Activated naive CD4-positive, alpha-beta T cell treated with anti-CD3 and anti-CD28 coated beads for 36 hours (primary cell): ENCODE results near the gene OSBP2. TPM values are rescaled to one million over a fixed set of nuclear protein-coding genes. Genes with fewer than 3 reads are reported as not detected.

Experiments
- CTCF ChIA-PET: fragments of 350-600 bp; sonication (Branson Sonifier 250); formaldehyde crosslinking; loops from one replicate; lab custom pipeline; 2021; ENCODE audit warnings: antibody characterized with exemption; lab: Charles Lee
- DNase-seq: peaks from one replicate; pipeline ENCODE4 v3.0.0-alpha.2; 2020
- H3K27ac Mint-ChIP-seq: one replicate; pipeline ENCODE4 v1.8.0; 2021; ENCODE audit warnings: mild to moderate bottlenecking, mixed read lengths
- H3K27me3 Mint-ChIP-seq: one replicate; pipeline ENCODE4 v1.8.0; 2021; ENCODE audit warnings: low read depth, mixed read lengths
- H3K36me3 Mint-ChIP-seq: one replicate; pipeline ENCODE4 v1.8.0; 2021; ENCODE audit warnings: low read depth, mixed read lengths
- H3K4me1 Mint-ChIP-seq: one replicate; pipeline ENCODE4 v1.8.0; 2021; ENCODE audit warnings: low read depth, mixed read lengths
- H3K4me3 Mint-ChIP-seq: one replicate; pipeline ENCODE4 v1.8.0; 2021; ENCODE audit warnings: mild to moderate bottlenecking, moderate library complexity, mixed read lengths
- H3K9me3 Mint-ChIP-seq: one replicate; pipeline ENCODE4 v1.8.0; 2021; ENCODE audit warnings: mixed read lengths
- intact Hi-C: fragments of 100-400 bp; cut with micrococcal nuclease; formaldehyde crosslinking; loops from one replicate; pipeline ENCODE4 v1.15.1; 2023
- total RNA-seq, 2 experiments: library from RNA; stranded (reverse); gene quantifications; one replicate each; pipeline ENCODE4 v1.2.3, GENCODE V29; 2021

The OSBP2 gene
- total RNA-seq, 2 experiments from 2014 or later, result 0.81 to 0.89 TPM

DNA sequence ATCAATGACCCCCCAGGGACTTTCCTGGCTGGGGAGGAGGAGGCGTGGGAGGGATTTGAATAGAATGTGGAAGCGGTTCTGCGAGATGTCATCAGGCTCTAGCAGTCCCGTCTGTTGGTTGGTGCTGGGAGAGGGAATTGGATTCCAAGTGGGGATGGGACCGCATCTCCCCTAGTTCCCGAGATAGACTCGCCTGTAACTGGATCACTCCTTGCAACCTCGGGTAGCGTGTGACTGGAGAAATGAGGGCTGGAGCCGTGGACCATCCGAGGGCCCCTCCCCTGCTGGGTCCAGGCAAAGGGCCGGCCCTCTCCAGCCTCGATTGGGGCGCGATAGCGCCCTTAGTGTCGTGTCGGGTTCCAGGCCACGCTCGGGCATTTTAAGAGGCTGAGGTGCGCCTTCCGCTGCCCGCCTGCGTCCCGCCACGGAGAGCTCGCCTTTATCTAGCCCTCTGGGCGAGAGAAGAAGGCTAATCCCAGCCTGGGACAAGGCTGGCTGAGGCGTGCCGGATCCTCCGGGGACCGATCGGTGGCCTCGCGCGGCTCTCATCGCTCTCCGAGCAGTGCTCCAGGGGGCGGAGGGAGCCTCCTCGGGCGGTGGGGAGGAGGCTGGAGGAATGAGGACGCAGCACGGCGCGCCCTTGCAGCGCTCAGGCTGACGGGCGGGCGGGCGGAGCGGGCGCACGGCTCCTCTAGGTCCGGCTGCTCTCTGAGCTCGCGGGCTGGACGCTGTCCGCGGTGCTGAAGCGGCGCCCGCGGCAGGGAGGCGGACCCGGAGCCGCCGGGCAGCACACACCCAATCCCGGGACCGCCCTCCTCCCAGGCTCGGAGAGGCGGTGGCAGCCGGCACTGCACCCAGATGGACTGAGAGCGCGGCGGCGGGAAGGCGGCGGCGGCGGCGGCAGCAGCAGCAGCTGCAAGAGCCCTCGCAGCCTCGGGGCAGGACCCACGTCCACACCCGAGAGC lies 107.8 kb downstream of the OSBP2 start:
- H3K36me3 Mint-ChIP-seq, result no peaks in the 10 kb centered on the region
- H3K4me3 Mint-ChIP-seq, result no peak overlapping the region
- no peaks in the 10 kb centered on the region for H3K9me3 Mint-ChIP-seq
- DNase-seq, result peak; percentile 76
- intact Hi-C loops, result no loop called here
- CTCF ChIA-PET, result no interaction called here
- H3K4me1 Mint-ChIP-seq, result peaks cover 7% of the 10 kb centered on the region
- no peak overlapping the region for H3K27ac Mint-ChIP-seq
- peaks cover 44% of the 10 kb centered on the region for H3K27me3 Mint-ChIP-seq

DNA sequence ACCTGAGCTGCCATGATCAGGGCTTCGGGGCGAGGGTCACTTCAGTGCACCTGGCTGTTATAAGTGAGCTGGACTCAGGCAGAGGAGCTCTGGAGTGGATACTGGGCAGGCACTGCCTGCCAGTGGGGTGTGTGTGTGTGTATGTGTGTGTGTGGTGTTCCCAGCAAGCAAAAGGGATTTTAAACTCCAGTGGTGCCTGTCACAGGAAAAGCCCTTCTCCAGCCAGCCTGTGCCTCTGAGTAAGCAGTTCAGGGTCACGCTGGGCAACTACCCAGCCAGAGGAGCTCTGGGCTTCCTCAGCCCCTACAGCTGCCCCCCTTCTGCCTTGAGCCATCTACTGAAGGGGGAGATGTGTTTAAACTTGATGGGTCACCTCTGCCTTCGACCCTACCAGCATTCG lies 109.0 kb downstream of the OSBP2 start:
- Mint-ChIP-seq H3K4me1 (peaks cover 7% of the 10 kb centered on the region), H3K9me3 (no peaks in the 10 kb centered on the region), H3K27me3 (peaks cover 41% of the 10 kb centered on the region), H3K4me3 (no peak overlapping the region), H3K36me3 (no peaks in the 10 kb centered on the region), H3K27ac (no peak overlapping the region)
- intact Hi-C loops, result no loop called here
- DNase-seq, result no peak
- CTCF ChIA-PET, result no interaction called here

DNA sequence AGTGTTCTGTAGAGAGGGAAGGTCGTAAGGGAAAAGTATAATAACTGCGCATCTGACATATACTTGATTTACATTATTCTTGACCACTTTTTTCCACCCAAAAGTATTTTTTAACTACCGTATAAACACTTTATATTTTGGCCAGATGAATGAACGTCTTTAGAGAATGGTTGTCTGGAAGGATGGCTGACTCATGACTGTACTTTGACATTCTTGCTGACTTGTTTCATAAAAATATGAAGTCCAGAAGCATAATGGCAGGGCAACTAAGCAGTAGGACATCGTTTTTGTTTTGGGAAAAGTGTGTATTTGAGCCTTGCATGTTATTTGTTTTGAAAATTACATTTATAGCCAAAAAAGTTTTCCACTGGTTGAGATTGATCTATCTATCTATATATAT lies 110.0 kb downstream of the OSBP2 start:
- no peaks in the 10 kb centered on the region for H3K9me3 Mint-ChIP-seq
- H3K4me1 Mint-ChIP-seq, result peaks cover 7% of the 10 kb centered on the region
- CTCF ChIA-PET, result interaction anchor here (0.7 to 0.9 kb wide), 2 partner anchors 9 to 86 kb away, joined by 3 read pairs; no protein-coding TSS in a partner anchor
- no peak overlapping the region for H3K4me3 Mint-ChIP-seq
- DNase-seq, result no peak
- no peaks in the 10 kb centered on the region for H3K36me3 Mint-ChIP-seq
- intact Hi-C loops, result no loop called here
- H3K27me3 Mint-ChIP-seq, result peaks cover 39% of the 10 kb centered on the region
- no peak overlapping the region for H3K27ac Mint-ChIP-seq

DNA sequence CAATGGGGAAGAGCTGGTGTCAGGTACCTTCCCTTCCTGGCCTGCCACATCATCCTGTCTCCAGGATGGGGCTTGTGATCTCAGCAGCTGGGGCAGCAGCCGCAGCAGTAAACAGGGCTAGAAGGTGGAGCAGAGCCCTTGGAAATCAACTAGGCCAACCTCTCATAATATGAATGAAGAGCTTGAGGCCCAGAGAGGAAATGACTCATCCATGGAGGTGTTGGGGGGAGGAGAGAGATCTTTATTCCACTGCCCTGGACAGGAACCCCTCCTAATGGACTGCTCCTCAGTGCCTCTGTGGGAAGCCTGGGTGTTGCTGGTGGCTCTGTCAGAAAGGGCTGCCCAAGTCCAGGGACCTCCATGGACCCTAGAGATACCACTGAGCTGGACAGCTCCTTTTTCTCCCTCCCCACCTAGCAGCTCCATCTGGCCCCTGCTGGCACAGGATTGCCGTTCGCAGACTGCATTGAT lies 111.8 kb downstream of the OSBP2 start:
- Mint-ChIP-seq H3K27me3 (peaks cover 23% of the 10 kb centered on the region), H3K36me3 (no peaks in the 10 kb centered on the region), H3K9me3 (no peaks in the 10 kb centered on the region), H3K4me3 (no peak overlapping the region), H3K4me1 (peaks cover 7% of the 10 kb centered on the region), H3K27ac (no peak overlapping the region)
- CTCF ChIA-PET, result no interaction called here
- no peak for DNase-seq
- intact Hi-C loops, result no loop called here

GRCh38 chr22:30809086-30809485 lies 114.4 kb downstream of the OSBP2 start:
- Mint-ChIP-seq H3K4me3 (no peak overlapping the region), H3K36me3 (no peaks in the 10 kb centered on the region), H3K27ac (no peak overlapping the region), H3K4me1 (no peaks in the 10 kb centered on the region), H3K27me3 (peaks cover 5% of the 10 kb centered on the region), H3K9me3 (no peaks in the 10 kb centered on the region)
- intact Hi-C loops, result no loop called here
- no peak for DNase-seq
- CTCF ChIA-PET, result interaction anchor here (0.6 kb wide), 1 partner anchor 194 kb away, joined by 4 read pairs; no protein-coding TSS in a partner anchor

- no peaks in the 10 kb centered on the region for H3K36me3 Mint-ChIP-seq
- H3K27me3 Mint-ChIP-seq, result no peaks in the 10 kb centered on the region
- intact Hi-C loops, result no loop called here
- H3K4me1 Mint-ChIP-seq, result no peaks in the 10 kb centered on the region
- CTCF ChIA-PET, result interaction anchor here (0.6 kb wide), 1 partner anchor 1211 kb away, joined by 3 read pairs; no protein-coding TSS in a partner anchor
- H3K27ac Mint-ChIP-seq, result no peak overlapping the region
- no peak overlapping the region for H3K4me3 Mint-ChIP-seq
- DNase-seq, result no peak
- H3K9me3 Mint-ChIP-seq, result no peaks in the 10 kb centered on the region
Observed at GRCh38 chr22:30810105-30810504, 115.4 kb downstream of the OSBP2 start.

DNA sequence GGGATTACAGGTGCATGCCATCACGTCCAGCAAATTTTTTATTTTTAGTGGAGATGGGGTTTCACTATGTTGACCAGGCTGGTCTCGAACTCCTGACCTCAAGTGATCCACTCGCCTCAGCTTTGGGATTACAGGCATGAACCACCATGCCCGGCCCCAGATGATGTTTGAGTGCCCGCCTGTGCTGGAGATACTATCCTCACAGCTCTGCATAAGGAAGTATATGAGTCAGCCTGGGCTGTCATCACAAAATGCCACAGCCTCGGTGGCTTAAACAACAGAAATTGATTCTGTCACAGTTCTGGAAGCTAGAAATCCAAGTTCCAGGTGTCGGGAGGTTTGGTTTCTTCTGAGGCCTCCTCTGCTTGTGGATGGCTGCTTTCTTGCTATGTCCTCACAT lies 119.3 kb downstream of the OSBP2 start:
- intact Hi-C loops, result no loop called here
- no peaks in the 10 kb centered on the region for H3K27me3 Mint-ChIP-seq
- no peaks in the 10 kb centered on the region for H3K4me1 Mint-ChIP-seq
- no peaks in the 10 kb centered on the region for H3K9me3 Mint-ChIP-seq
- no peak overlapping the region for H3K4me3 Mint-ChIP-seq
- CTCF ChIA-PET, result interaction anchor here (1.4 kb wide), 1 partner anchor 9 kb away, joined by 3 read pairs; no protein-coding TSS in a partner anchor
- H3K36me3 Mint-ChIP-seq, result no peaks in the 10 kb centered on the region
- no peak overlapping the region for H3K27ac Mint-ChIP-seq
- DNase-seq, result no peak

GRCh38 chr22:30816413-30816812 lies 121.7 kb downstream of the OSBP2 start:
- no peak for DNase-seq
- Mint-ChIP-seq H3K27me3 (peaks cover 10% of the 10 kb centered on the region), H3K36me3 (no peaks in the 10 kb centered on the region), H3K4me1 (no peaks in the 10 kb centered on the region), H3K27ac (no peak overlapping the region), H3K9me3 (no peaks in the 10 kb centered on the region), H3K4me3 (no peak overlapping the region)
- CTCF ChIA-PET, result no interaction called here
- intact Hi-C loops, result no loop called here

GRCh38 chr22:30821381-30821780 lies 126.7 kb downstream of the OSBP2 start:
- H3K27me3 Mint-ChIP-seq, result peaks cover 23% of the 10 kb centered on the region
- H3K4me3 Mint-ChIP-seq, result no peak overlapping the region
- no peaks in the 10 kb centered on the region for H3K36me3 Mint-ChIP-seq
- H3K9me3 Mint-ChIP-seq, result no peaks in the 10 kb centered on the region
- no peak for DNase-seq
- H3K27ac Mint-ChIP-seq, result no peak overlapping the region
- CTCF ChIA-PET, result interaction anchor here (1.1 kb wide), 1 partner anchor 100 kb away, joined by 4 read pairs; no protein-coding TSS in a partner anchor
- peaks cover 3% of the 10 kb centered on the region for H3K4me1 Mint-ChIP-seq
- intact Hi-C loops, result no loop called here

DNA sequence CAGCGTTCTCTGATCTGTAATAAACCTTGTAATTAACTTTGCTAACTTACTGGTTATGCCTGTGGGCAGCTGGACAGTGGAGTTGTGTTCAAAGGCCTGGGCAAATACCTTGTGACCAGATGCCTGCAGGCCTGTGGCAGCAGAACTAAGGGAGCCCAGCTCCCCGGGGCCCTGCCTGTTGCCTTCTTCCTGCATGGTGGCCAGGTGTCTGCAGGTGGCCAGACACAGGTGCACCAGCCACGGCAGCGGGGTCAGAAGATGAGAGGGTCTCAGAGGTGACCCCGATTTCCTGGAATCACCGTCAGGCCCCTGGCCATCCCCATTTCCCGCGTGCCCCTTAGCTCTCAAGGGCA lies 127.2 kb downstream of the OSBP2 start:
- CTCF ChIA-PET, result interaction anchor here (1.1 kb wide), 1 partner anchor 100 kb away, joined by 4 read pairs; no protein-coding TSS in a partner anchor
- Mint-ChIP-seq H3K27ac (no peak overlapping the region), H3K36me3 (no peaks in the 10 kb centered on the region), H3K4me3 (no peak overlapping the region), H3K4me1 (peaks cover 7% of the 10 kb centered on the region), H3K9me3 (no peaks in the 10 kb centered on the region), H3K27me3 (peaks cover 23% of the 10 kb centered on the region)
- intact Hi-C loops, result no loop called here
- no peak for DNase-seq

DNA sequence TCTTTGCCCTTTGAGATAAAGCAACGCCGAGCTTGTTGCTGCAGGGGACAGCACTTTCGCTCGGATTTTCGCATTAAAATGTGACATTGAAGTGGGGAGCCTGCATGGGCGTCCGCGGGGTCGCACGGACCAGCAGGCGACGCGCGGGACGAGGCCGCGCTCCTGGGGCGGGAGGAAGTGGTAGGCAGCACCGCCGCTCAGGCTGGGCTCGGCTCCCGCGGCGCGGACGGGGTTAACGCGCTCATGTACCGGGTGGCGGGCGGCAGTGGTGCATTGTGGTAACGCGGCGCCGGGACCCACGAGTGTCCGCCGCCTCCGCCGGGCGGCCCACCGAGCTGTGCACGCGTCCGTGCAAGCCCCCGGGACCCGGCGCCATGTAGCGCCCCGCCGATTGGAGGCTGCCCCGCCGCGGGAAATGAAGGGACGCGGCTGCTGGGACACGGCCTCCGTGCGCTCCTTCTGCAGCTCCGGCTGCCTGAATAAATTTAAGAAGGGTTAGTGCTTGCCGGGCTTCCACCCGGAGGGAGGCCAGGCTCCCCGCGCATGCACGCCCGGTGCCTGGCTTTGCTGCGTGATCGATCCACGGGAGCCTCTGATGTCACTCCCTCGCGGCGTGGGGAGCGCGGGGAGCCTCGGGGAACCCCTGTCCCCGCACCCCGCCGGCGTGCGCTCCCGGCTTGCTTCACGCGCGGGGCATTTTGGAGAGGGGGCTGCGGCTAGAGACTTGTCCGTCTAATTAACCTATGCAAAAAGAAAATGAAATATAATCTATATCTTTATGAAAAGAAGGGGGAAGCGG lies 127.7 kb downstream of the OSBP2 start:
- intact Hi-C loops, result no loop called here
- Mint-ChIP-seq H3K9me3 (no peaks in the 10 kb centered on the region), H3K27ac (no peak overlapping the region), H3K4me1 (peaks cover 10% of the 10 kb centered on the region), H3K36me3 (no peaks in the 10 kb centered on the region), H3K4me3 (peak overlapping the region; percentile 16), H3K27me3 (peaks cover 23% of the 10 kb centered on the region)
- CTCF ChIA-PET, result interaction anchor here (1.1 kb wide), 1 partner anchor 99 kb away, joined by 4 read pairs; no protein-coding TSS in a partner anchor
- DNase-seq, result no peak

GRCh38 chr22:30823015-30823370 lies 128.3 kb downstream of the OSBP2 start:
- Mint-ChIP-seq H3K4me1 (peaks cover 10% of the 10 kb centered on the region), H3K27ac (no peak overlapping the region), H3K27me3 (peaks cover 23% of the 10 kb centered on the region), H3K4me3 (peak overlapping the region; percentile 15), H3K9me3 (no peaks in the 10 kb centered on the region), H3K36me3 (no peaks in the 10 kb centered on the region)
- CTCF ChIA-PET, result no interaction called here
- intact Hi-C loops, result no loop called here
- DNase-seq, result no peak
